CD14-positive monocyte (primary cell): ENCODE results near the gene C16orf74. TPM values are rescaled to one million over a fixed set of nuclear protein-coding genes. Genes with fewer than 3 reads are reported as not detected.
A peak's percentile ranks its signal among the peaks of the same experiment; 100 is the strongest.

Experiments used
- DNase-seq, 3 donors: peaks; one replicate each; pipeline ENCODE4 v3.0.0-alpha.2; 2011 to 2022
- H2AFZ ChIP-seq: 2 replicates; pipeline ENCODE4 v1.6.0; 2012; ENCODE audit warnings: mild to moderate bottlenecking, low read depth, low read length, inconsistent platforms; ENCODE audit not compliant: insufficient read depth, poor library complexity, severe bottlenecking
- H3K27ac ChIP-seq, 2 donors: 1 replicate in 1 of 2; 2 replicates in 1 of 2; pipeline ENCODE4 v1.5.1; 2012 to 2013; ENCODE audit warnings: low read length in 2 of 2, control low read depth in 1 of 2, inconsistent platforms in 1 of 2, low read depth in 1 of 2, mild to moderate bottlenecking in 1 of 2
- H3K27me3 ChIP-seq, 2 donors: one replicate each; pipeline versions ENCODE4 v1.6.0 to v1.6.1; 2011 to 2013; ENCODE audit warnings: low read length in 2 of 2; ENCODE audit not compliant: control insufficient read depth in 2 of 2, insufficient read depth in 2 of 2
- H3K36me3 ChIP-seq, 2 donors: replicated peaks in 1 of 2; 1 replicate in 1 of 2; 2 replicates in 1 of 2; pipeline versions ENCODE4 v1.5.1 to v1.6.1; 2012 to 2013; ENCODE audit warnings: low read length in 2 of 2, control low read depth in 1 of 2, inconsistent platforms in 1 of 2, mild to moderate bottlenecking in 1 of 2; ENCODE audit not compliant: insufficient read depth in 2 of 2, control insufficient read depth in 1 of 2
- H3K4me1 ChIP-seq, 2 donors: 1 replicate in 1 of 2; 2 replicates in 1 of 2; pipeline versions ENCODE4 v1.5.1 to v1.6.1; 2012 to 2013; ENCODE audit warnings: low read length in 2 of 2, control low read depth in 1 of 2, inconsistent platforms in 1 of 2, mild to moderate bottlenecking in 1 of 2, moderate library complexity in 1 of 2; ENCODE audit not compliant: insufficient read depth in 2 of 2, control insufficient read depth in 1 of 2
- H3K4me2 ChIP-seq: replicated peaks from 2 replicates; pipeline ENCODE3; 2012; ENCODE audit warnings: low read length, moderate library complexity, mild to moderate bottlenecking; ENCODE audit not compliant: poor library complexity, severe bottlenecking; ENCODE audit errors: extremely low read depth
- H3K4me3 ChIP-seq, 3 experiments: fragments of 200-600 bp in 1 of 3; sonication (generic) in 1 of 3; replicated peaks in 1 of 3; 1 replicate in 2 of 3; 2 replicates in 1 of 3; pipeline ENCODE4 v1.5.1; 2011 to 2013; ENCODE audit warnings: low read length in 3 of 3, mild to moderate bottlenecking in 3 of 3, control low read depth in 2 of 3, low read depth in 2 of 3, inconsistent platforms in 1 of 3, moderate library complexity in 1 of 3
- H3K79me2 ChIP-seq: 2 replicates; pipeline ENCODE4 v1.6.0; 2012; ENCODE audit warnings: mild to moderate bottlenecking, control low read depth, inconsistent platforms, low read length, moderate library complexity; ENCODE audit not compliant: insufficient read depth
- H3K9ac ChIP-seq: 2 replicates; pipeline ENCODE4 v1.6.0; 2017; ENCODE audit warnings: low read length, mild to moderate bottlenecking; ENCODE audit not compliant: insufficient read depth, poor library complexity, severe bottlenecking
- H3K9me3 ChIP-seq, 2 donors: replicated peaks in 1 of 2; 1 replicate in 1 of 2; 2 replicates in 1 of 2; pipeline versions ENCODE4 v1.5.1 to v1.6.1; 2012 to 2013; ENCODE audit warnings: low read length in 2 of 2, control low read depth in 1 of 2; ENCODE audit not compliant: control insufficient read depth in 1 of 2, insufficient read depth in 1 of 2
- H4K20me1 ChIP-seq: 2 replicates; pipeline ENCODE4 v1.6.0; 2012; ENCODE audit warnings: mild to moderate bottlenecking, low read length, control low read depth, moderate library complexity; ENCODE audit not compliant: insufficient read depth
- H3K27ac Mint-ChIP-seq, 7 donors: one replicate each; pipeline ENCODE4 v1.8.0; 2020; ENCODE audit warnings: mild to moderate bottlenecking in 7 of 7, mixed read lengths in 7 of 7, moderate library complexity in 6 of 7, inconsistent platforms in 2 of 7
- H3K27me3 Mint-ChIP-seq, 3 donors: one replicate each; pipeline ENCODE4 v1.8.0; 2021 to 2022; ENCODE audit warnings: low read depth in 3 of 3, mild to moderate bottlenecking in 3 of 3, mixed read lengths in 3 of 3, moderate library complexity in 3 of 3, inconsistent platforms in 1 of 3
- H3K36me3 Mint-ChIP-seq, 2 donors: one replicate each; pipeline ENCODE4 v1.8.0; 2020; ENCODE audit warnings: mixed read lengths in 2 of 2, inconsistent platforms in 1 of 2, mild to moderate bottlenecking in 1 of 2
- H3K4me1 Mint-ChIP-seq: one replicate; pipeline ENCODE4 v1.8.0; 2020; ENCODE audit warnings: mild to moderate bottlenecking, mixed read lengths
- H3K4me3 Mint-ChIP-seq, 2 donors: one replicate each; pipeline ENCODE4 v1.8.0; 2020; ENCODE audit warnings: mild to moderate bottlenecking in 2 of 2, mixed read lengths in 2 of 2, moderate library complexity in 1 of 2
- H3K9me3 Mint-ChIP-seq, 7 donors: one replicate each; pipeline ENCODE4 v1.8.0; 2020 to 2022; ENCODE audit warnings: mixed read lengths in 7 of 7, mild to moderate bottlenecking in 6 of 7, moderate library complexity in 6 of 7, inconsistent platforms in 2 of 7
- CTCF ChIP-seq: fragments of 200-600 bp; IDR thresholded peaks from one replicate; pipeline ENCODE4 v1.8.0; 2022; ENCODE audit warnings: antibody characterized with exemption, mild to moderate bottlenecking
- WGBS: methylation state at CpG from one replicate; pipeline ENCODE4 v1.1.5; 2013; ENCODE audit warnings: missing lambda C conversion rate; ENCODE audit not compliant: insufficient coverage; 5-methylcytosine and 5-hydroxymethylcytosine counted together
- intact Hi-C, 2 donors: fragments of 100-400 bp; cut with micrococcal nuclease; formaldehyde crosslinking; loops; one replicate each; pipeline versions ENCODE4 v1.15.0 to v1.15.1; 2023
- polyA plus RNA-seq, 3 donors: library from polyadenylated mRNA; depleted of rRNA in 1 of 3; unstranded in 2 of 3; stranded (reverse) in 1 of 3; fragments of 300-500 nt in 2 of 3; fragments of >200 nt in 1 of 3; fragmentation: Illumina TruSeq in 2 of 3; gene quantifications; 1 replicate in 2 of 3; 2 replicates in 1 of 3; pipeline ENCODE4 v1.2.3, GENCODE V29; 2012 to 2021

Gene C16orf74
- polyA plus RNA-seq, 3 donors, result 11.3 to 26.6 (median 24.1) TPM

GRCh38 chr16:85682516-85682915, 68.4 kb downstream of the C16orf74 start:
- Histone ChIP-seq H3K79me2 (peaks cover 18% of the 10 kb centered on the region), H4K20me1 (no peaks in the 10 kb centered on the region), H3K27me3 (no peaks in the 10 kb centered on the region), H3K4me1 (peaks cover 0 to 5% of the 10 kb centered on the region in 2 donors), H3K4me2 (no peak overlapping the region), H2AFZ (no peak overlapping the region), H3K4me3 (no peak overlapping the region), H3K9me3 (no peaks in the 10 kb centered on the region), H3K9ac (no peak overlapping the region), H3K36me3 (peaks cover 6 to 31% of the 10 kb centered on the region in 2 donors), H3K27ac (no peak overlapping the region)
- TF ChIP-seq CTCF, result no peak
- H3K4me3 Mint-ChIP-seq, result no peak overlapping the region
- no peak for DNase-seq
- 95% methylated on average over 9 of the region's 9 CpGs for WGBS
- no peaks in the 10 kb centered on the region for H3K9me3 Mint-ChIP-seq
- H3K27me3 Mint-ChIP-seq, result peaks cover 0 to 3% (median 0%) of the 10 kb centered on the region in 3 donors
- H3K36me3 Mint-ChIP-seq, result peaks cover 20 to 54% of the 10 kb centered on the region in 2 donors
- no peak overlapping the region for H3K27ac Mint-ChIP-seq
- intact Hi-C loops, result no loop called here
- H3K4me1 Mint-ChIP-seq, result peaks cover 10% of the 10 kb centered on the region

GRCh38 chr16:85681255-85681654, 69.6 kb downstream of the C16orf74 start:
- intact Hi-C loops, result no loop called here
- no peaks in the 10 kb centered on the region for H3K4me1 ChIP-seq
- DNase-seq, result no peak
- TF ChIP-seq CTCF, result no peak
- H3K27ac Mint-ChIP-seq, result peak overlapping the region in 1 of 7 donors; percentile 3
- H3K36me3 Mint-ChIP-seq, result peaks cover 23 to 64% of the 10 kb centered on the region in 2 donors
- H3K4me1 Mint-ChIP-seq, result no peaks in the 10 kb centered on the region
- H3K79me2 ChIP-seq, result peaks cover 5% of the 10 kb centered on the region
- H3K27me3 ChIP-seq, result no peaks in the 10 kb centered on the region
- no peak overlapping the region for H3K9ac ChIP-seq
- WGBS, result 92% methylated on average over 6 of the region's 8 CpGs
- peaks cover 6 to 43% of the 10 kb centered on the region in 2 donors for H3K36me3 ChIP-seq
- H4K20me1 ChIP-seq, result no peaks in the 10 kb centered on the region
- no peak overlapping the region for H3K4me3 ChIP-seq
- no peak overlapping the region for H3K4me3 Mint-ChIP-seq
- H3K9me3 Mint-ChIP-seq, result no peaks in the 10 kb centered on the region
- no peak overlapping the region for H3K27ac ChIP-seq
- H3K27me3 Mint-ChIP-seq, result peaks cover 0 to 1% (median 0%) of the 10 kb centered on the region in 3 donors
- no peaks in the 10 kb centered on the region for H3K9me3 ChIP-seq
- H3K4me2 ChIP-seq, result no peak overlapping the region
- H2AFZ ChIP-seq, result no peak overlapping the region
